Right atrium auricular region (tissue), 2 donors: ENCODE data around the gene RASA1. TPM values are rescaled to one million over a fixed set of nuclear protein-coding genes. Genes with fewer than 3 reads are reported as not detected.

Experiments
- DNase-seq: peaks from one replicate; pipeline ENCODE4 v3.0.0-alpha.2; 2019; ENCODE audit warnings: low spot score
- H3K27ac ChIP-seq, 2 donors: fragments of 200-600 bp; sonication (generic); 1 replicate in 1 of 2; 2 replicates in 1 of 2; pipeline ENCODE4 v1.5.1; 2016 to 2019
- H3K27me3 ChIP-seq, 2 donors: fragments of 200-600 bp; sonication (generic); one replicate each; pipeline versions ENCODE4 v1.5.1 to v1.6.0; 2017 to 2019
- H3K36me3 ChIP-seq: fragments of 200-600 bp; sonication (generic); one replicate; pipeline ENCODE4 v1.5.1; 2016
- H3K4me1 ChIP-seq, 2 donors: fragments of 200-600 bp; sonication (generic); one replicate each; pipeline versions ENCODE4 v1.5.1 to v1.6.0; 2017 to 2019
- H3K4me3 ChIP-seq, 2 donors: fragments of 200-600 bp; sonication (generic); 1 replicate in 1 of 2; 2 replicates in 1 of 2; pipeline ENCODE4 v1.5.1; 2017 to 2019; ENCODE audit warnings: mild to moderate bottlenecking in 1 of 2, moderate library complexity in 1 of 2
- H3K9me3 ChIP-seq, 2 donors: fragments of 200-600 bp; sonication (generic); one replicate each; pipeline ENCODE4 v1.5.1; 2019
- total RNA-seq, 2 donors: library from RNA; depleted of rRNA; stranded (reverse); fragments of >200 nt; gene quantifications; one replicate each; pipeline ENCODE4 v1.1.0, GENCODE V29; 2016
- TF ChIP-seq, protein P1 (sequence below), 2 donors: fragments of 200-600 bp; sonication (generic); IDR thresholded peaks; one replicate each; pipeline ENCODE4 v1.5.1; 2019; ENCODE audit warnings: antibody characterized with exemption in 2 of 2

Gene RASA1
- total RNA-seq, 2 donors from 2014 or later = 15.7 to 18.6 TPM

DNA sequence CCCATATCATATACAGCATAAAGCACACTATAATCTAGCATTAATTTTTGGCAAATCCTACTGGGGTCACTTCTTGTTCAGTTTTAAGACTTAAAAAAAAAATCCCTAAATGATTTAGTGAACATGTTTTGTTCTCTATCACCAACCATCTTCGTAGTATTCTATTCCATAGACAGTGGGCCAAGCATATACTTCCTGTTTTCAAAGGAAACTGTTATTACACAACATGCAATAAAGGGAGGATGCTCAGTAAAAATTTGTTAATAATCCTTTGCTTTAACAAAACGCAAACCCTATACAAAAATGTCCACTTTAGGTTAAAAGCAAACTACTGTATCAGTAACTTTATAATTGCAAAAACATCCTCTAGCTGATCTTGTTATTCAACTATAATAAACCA, 132.0 kb downstream of the RASA1 start:
- H3K36me3 ChIP-seq = peaks cover 80% of the 10 kb centered on the region
- H3K4me3 ChIP-seq = no peak overlapping the region
- H3K9me3 ChIP-seq = no peaks in the 10 kb centered on the region
- no peak overlapping the region for H3K27ac ChIP-seq
- peaks cover 0 to 4% of the 10 kb centered on the region in 2 donors for H3K4me1 ChIP-seq
- TF ChIP-seq, protein P1, sequence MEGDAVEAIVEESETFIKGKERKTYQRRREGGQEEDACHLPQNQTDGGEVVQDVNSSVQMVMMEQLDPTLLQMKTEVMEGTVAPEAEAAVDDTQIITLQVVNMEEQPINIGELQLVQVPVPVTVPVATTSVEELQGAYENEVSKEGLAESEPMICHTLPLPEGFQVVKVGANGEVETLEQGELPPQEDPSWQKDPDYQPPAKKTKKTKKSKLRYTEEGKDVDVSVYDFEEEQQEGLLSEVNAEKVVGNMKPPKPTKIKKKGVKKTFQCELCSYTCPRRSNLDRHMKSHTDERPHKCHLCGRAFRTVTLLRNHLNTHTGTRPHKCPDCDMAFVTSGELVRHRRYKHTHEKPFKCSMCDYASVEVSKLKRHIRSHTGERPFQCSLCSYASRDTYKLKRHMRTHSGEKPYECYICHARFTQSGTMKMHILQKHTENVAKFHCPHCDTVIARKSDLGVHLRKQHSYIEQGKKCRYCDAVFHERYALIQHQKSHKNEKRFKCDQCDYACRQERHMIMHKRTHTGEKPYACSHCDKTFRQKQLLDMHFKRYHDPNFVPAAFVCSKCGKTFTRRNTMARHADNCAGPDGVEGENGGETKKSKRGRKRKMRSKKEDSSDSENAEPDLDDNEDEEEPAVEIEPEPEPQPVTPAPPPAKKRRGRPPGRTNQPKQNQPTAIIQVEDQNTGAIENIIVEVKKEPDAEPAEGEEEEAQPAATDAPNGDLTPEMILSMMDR (IDR thresholded peaks at IDR 0.05) = no peak
- DNase-seq = no peak
- H3K27me3 ChIP-seq = no peaks in the 10 kb centered on the region

GRCh38 chr5:87400305-87400899, 132.7 kb downstream of the RASA1 start:
- Histone ChIP-seq H3K9me3 (no peaks in the 10 kb centered on the region), H3K36me3 (peaks cover 79% of the 10 kb centered on the region), H3K27me3 (no peaks in the 10 kb centered on the region), H3K4me3 (no peak overlapping the region), H3K27ac (no peak overlapping the region), H3K4me1 (peaks cover 0 to 4% of the 10 kb centered on the region in 2 donors)
- TF ChIP-seq, protein P1 (IDR thresholded peaks at IDR 0.05) = peak; percentile 51 to 76
- DNase-seq = no peak

GRCh38 chr5:87401626-87402025, 133.9 kb downstream of the RASA1 start:
- Histone ChIP-seq H3K27me3 (no peaks in the 10 kb centered on the region), H3K27ac (no peak overlapping the region)

GRCh38 chr5:87403409-87403808, 135.7 kb downstream of the RASA1 start:
- peaks cover 70% of the 10 kb centered on the region for H3K36me3 ChIP-seq

More at GRCh38 chr5:87401626-87402025, 133.9 kb downstream of the RASA1 start:
- Histone ChIP-seq H3K4me1 (peaks cover 0 to 4% of the 10 kb centered on the region in 2 donors), H3K9me3 (no peaks in the 10 kb centered on the region), H3K36me3 (peaks cover 69% of the 10 kb centered on the region), H3K4me3 (no peak overlapping the region)
- no peak for DNase-seq
- TF ChIP-seq, protein P1 (IDR thresholded peaks at IDR 0.05) = no peak

DNA sequence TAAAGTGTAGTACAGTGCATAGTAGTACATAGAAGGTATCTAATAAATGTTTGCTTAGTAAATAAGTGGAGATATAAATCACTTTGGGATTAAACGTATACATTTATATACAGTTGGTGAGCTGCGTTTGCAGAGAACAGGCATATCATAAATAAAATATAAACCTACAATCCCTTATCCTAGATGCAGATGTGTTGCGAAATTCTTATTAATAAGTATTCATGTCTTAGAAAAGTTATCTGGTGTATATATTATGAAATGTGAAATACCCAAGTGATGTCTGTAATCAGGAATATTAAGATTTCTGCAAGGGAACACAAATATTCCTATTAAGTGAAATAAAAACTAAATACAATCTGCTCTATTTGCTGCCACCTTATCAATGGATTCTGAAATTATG, 136.2 kb downstream of the RASA1 start:
- Histone ChIP-seq H3K27ac (no peak overlapping the region), H3K4me1 (peaks cover 0 to 4% of the 10 kb centered on the region in 2 donors), H3K36me3 (peaks cover 70% of the 10 kb centered on the region), H3K9me3 (no peaks in the 10 kb centered on the region), H3K4me3 (no peak overlapping the region), H3K27me3 (no peaks in the 10 kb centered on the region)
- TF ChIP-seq, protein P1 (IDR thresholded peaks at IDR 0.05) = no peak
- no peak for DNase-seq

More at GRCh38 chr5:87403409-87403808, 135.7 kb downstream of the RASA1 start:
- TF ChIP-seq, protein P1 (IDR thresholded peaks at IDR 0.05) = no peak
- Histone ChIP-seq H3K4me1 (peaks cover 0 to 4% of the 10 kb centered on the region in 2 donors), H3K9me3 (no peaks in the 10 kb centered on the region), H3K4me3 (no peak overlapping the region), H3K27ac (no peak overlapping the region), H3K27me3 (no peaks in the 10 kb centered on the region)
- DNase-seq = no peak

- peaks cover 70% of the 10 kb centered on the region for H3K36me3 ChIP-seq
- no peaks in the 10 kb centered on the region for H3K27me3 ChIP-seq
- DNase-seq = no peak
- no peak overlapping the region for H3K27ac ChIP-seq
- TF ChIP-seq, protein P1 (IDR thresholded peaks at IDR 0.05) = no peak
- no peak overlapping the region for H3K4me3 ChIP-seq
- H3K4me1 ChIP-seq = peaks cover 0 to 4% of the 10 kb centered on the region in 2 donors
- H3K9me3 ChIP-seq = no peaks in the 10 kb centered on the region
Observed at GRCh38 chr5:87404359-87404758, 136.7 kb downstream of the RASA1 start.
